ENCODE measurements around the gene POLR2E.

Gene POLR2E

GRCh38 chr19:1076046-1076386 is 19.2 kb downstream of the POLR2E start:
- no peak for DNase-seq

- DNase-seq, result peak; percentile 87
Observed at GRCh38 chr19:1074544-1075283, 20.5 kb downstream of the POLR2E start.

GRCh38 chr19:1073956-1074517 is 21.1 kb downstream of the POLR2E start:
- no peak for DNase-seq

GRCh38 chr19:1073063-1073955 is 21.9 kb downstream of the POLR2E start:
- DNase-seq, result no peak

- DNase-seq, result no peak
Observed at GRCh38 chr19:1072371-1073015, 22.7 kb downstream of the POLR2E start.

- no peak for DNase-seq
Observed at GRCh38 chr19:1070931-1071791, 24.0 kb downstream of the POLR2E start.

GRCh38 chr19:1070576-1070930 is 24.6 kb downstream of the POLR2E start:
- no peak for DNase-seq

- DNase-seq, result peak; percentile 52
Observed at GRCh38 chr19:1069009-1069779, 26.0 kb downstream of the POLR2E start.

- peak; percentile 57 for DNase-seq
Observed at GRCh38 chr19:1068009-1069001, 26.9 kb downstream of the POLR2E start.

- DNase-seq, result no peak
Observed at GRCh38 chr19:1067341-1067957, 27.7 kb downstream of the POLR2E start.

- DNase-seq, result peak; percentile 83
Observed at GRCh38 chr19:1066748-1067340, 28.3 kb downstream of the POLR2E start, which contains the start of gene ARHGAP45. Gene ARHGAP45, plus strand, starts transcription at chr19:1067167. Its CDS starts 239 bp downstream, at chr19:1067406.

- DNase-seq, result no peak
Observed at GRCh38 chr19:1066251-1066747, 28.9 kb downstream of the POLR2E start.

GRCh38 chr19:1065606-1066109 is 29.5 kb downstream of the POLR2E start:
- no peak for DNase-seq

- DNase-seq, result peak; percentile 80
Observed at GRCh38 chr19:1064661-1065605, 30.2 kb downstream of the POLR2E start.

- DNase-seq, result no peak
Observed at GRCh38 chr19:1063909-1064660, 31.1 kb downstream of the POLR2E start.

GRCh38 chr19:1063030-1063908 is 31.9 kb downstream of the POLR2E start:
- DNase-seq, result peak; percentile 57
